ENCODE results near the gene KLF13.

KLF13 gene

DNA sequence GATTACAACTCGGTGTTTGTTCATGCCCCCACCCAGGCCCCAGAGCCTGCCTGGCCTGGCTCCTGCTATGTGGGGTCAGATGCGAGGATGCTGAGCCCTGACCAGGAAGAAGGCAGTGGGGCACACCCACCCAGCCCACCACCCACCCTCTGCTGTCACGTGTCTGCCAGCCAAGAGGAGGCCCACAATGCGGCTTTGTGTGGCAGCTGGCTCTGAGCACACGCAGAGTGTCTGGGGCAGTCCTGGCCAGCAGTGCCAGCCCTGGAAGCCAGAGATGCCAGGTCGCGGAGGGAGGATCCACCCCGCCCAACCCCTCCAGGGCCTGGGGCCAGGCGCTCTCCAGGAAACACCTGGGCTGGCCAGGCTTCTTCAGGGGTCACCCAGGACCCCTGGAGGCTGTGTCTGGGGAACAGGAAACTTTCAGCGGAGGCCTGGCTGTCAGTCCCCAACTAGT is 26.4 kb upstream of the KLF13 start:
- DNase-seq (ENCODE audit: low spot score), result no peak

DNA sequence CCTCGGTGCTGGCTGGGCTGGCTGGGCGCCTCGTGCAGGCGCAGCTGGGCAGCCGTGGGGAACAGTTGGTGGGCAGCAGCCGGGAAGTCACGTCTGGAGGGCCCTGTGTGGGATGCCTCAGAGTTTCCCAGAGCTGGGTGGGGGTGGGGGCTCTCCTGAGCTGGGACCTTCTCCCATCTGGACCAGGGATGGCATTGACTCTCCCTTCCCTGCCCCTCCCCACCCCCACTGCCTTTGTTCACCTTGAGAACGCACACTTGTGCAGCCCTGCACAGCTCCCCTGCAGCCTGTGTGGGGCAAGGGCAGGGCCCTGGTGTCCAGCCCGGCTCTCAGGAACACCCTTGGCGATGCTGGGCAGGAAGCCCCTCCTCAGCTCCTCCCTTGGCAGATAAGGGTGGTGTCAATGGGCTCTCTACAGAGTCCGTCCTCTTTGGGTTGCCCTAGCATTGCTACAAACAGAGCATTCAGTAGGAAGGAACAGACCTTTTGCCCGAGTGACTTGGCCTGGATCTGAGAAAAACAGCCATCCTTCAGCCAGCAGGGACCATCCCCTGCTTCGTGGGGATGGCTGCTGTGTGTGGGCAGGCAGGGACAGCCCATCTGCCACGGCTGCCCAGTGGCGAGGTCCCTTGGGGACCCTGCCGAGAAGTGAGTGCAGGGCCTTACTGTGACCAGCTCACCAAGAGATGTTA is 25.5 kb upstream of the KLF13 start:
- DNase-seq (ENCODE audit: low spot score), result no peak

DNA sequence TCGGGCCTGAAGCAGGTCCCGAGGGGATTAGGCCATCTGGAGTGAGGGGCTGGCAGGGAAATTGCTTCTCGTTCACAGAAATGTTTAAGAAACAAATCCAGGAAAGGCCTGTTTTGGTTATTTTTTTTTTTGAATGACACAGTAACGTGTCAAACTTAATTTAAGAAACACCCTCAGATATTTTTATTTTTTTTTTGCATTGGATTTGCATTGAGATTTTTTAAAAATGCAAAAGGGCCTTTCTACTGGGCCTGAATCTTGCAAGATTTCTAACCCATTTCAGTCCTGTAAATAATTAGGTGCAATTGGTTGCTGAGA is 25.0 kb upstream of the KLF13 start:
- DNase-seq (ENCODE audit: low spot score), result no peak

DNA sequence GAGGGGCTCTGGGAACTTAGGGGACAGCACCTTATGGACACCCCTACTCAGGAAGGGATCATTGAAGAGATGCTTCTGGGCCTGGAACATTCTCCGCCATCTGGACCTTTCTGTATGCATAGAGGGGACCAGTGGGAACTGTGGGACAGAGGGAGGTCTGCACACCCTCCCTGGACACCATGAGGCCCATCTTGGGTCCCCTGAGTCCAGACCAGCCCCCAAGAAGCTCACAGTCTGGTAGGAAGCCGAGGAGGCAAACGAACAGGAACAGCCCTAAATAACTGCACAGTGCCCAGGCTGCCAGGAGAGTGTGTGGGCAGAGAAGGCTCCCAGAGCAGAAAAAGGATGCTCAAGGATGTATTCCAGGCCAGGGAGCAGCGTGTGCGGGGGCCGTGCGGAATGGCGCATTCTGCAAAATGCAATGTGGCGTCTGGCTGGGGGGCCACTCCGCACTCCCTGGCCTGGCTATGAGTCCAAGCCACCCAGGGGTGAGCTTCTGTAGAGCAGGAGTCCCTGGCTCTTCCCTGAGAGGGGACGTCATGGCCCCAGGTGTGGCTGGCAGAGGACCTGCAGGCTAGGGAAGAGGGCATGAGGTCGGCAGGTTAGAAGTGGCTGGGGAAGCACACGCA is 24.5 kb upstream of the KLF13 start:
- no peak for DNase-seq (ENCODE audit: low spot score)

DNA sequence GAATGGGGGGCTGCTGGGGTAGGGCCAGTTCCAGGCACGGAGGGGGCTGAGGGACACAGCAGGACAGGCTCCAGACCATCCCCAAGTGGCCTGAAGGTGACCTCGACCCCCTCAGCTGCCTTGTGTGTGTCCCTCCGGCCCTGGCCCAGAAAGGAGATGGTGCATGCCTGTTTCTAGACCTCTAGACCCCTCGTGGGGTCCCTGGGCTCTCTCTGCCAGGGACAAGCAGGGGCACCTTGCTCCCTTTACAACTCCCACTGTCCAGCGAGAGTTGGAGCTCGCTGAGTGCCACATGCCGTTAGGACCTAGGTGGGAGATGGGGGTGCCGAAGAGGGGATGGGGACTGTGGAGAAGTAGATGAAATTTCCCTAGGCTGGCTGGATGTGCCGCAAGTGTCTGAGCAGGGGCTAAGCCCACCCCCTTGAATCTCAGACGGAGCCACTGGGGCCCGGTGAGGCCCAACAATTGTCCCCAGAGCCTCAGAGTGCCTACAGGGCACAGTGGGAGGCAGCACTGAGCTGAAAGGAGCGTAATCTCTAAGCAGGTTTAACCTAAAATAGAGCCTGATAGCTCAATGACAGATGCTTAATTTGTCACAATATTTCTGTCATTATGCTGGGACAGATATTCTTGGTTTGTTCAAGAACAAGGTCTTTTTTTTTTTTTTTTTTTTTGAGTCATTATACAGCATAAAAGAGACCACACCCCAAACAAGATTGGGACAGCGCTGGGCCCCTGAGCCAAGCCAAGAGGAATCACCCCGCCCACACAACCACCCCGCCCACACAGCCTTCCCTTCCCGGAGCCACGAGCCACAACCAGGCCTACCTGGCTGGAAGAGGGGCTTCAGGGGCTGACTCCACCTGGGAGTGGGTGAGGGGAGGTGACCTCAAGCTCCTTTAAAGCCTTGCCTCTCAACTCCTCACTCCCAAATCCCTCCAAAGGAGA is 23.6 kb upstream of the KLF13 start:
- no peak for DNase-seq (ENCODE audit: low spot score)

DNA sequence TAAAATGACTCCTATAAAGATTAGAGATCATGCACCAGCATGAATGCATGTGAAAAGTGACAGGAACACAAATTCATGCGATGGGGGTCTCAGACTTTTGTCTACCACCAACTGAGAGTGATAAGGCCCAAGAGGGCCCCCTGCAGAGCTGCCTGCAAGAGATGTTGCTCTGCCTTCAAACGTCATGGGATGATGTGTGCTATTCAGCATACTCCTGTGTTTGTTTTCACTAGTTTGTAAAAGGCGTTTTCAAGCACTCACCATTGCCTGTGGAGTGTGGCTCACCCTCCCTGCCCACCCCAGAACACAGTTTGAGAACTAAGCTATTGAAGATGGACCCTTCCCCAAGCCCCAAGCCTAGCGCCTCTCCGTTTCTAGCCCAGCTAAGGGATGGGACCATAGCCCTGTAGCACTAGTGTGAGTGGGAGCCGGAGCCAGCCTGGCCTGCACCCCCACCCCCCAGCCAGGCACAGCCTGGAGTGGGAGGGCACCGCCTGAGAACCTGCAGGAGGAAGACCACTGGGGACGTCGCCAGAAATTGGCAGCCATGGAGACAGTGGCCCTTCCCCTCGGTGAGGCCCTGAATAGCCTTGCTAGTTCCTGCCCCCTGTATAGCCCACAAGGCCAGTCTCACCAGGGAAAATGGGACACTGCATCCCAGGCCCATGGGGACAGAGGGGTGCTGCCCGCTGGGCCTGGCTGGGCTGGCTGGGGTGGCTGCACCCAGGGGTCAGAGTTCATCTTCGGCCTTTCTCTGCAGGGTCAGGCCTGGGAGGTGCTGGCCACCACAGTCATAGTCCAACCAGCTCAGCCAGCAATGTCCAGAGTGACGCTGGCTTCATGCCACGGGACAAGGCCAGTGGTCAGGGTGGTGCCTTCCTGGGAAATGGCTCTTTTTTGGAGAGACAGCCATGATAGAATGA is 22.6 kb upstream of the KLF13 start:
- DNase-seq (ENCODE audit: low spot score), result no peak

DNA sequence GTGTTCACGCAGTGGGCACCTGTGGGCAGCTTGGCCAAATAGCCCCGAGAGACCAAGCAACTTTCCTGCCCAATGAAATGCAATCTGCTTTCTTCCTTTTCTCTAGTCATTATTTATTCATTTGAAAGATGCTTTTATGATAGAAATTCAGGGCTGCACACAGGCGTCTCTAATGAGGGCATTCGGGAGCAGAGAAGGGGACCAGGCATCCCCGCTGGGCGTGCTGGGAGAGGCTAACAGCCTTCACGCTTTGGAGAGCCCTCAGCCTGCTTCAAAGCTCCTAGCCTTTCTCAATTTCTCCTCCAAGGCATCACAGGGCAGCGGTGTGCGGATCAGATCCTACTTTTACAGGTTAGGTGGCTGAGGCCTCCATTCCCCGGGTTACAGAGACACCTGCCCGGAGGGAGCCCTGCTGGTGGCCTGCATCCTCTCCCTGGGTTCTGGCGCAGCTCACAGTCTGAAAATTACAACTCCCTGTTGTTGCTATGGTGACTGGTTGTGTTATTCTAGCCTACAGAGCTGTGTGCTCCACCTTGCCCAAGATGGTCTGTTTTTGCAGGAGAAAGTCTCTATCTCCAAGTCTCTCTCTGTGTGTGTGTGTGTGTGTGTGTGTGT is 21.8 kb upstream of the KLF13 start:
- no peak for DNase-seq (ENCODE audit: low spot score)

DNA sequence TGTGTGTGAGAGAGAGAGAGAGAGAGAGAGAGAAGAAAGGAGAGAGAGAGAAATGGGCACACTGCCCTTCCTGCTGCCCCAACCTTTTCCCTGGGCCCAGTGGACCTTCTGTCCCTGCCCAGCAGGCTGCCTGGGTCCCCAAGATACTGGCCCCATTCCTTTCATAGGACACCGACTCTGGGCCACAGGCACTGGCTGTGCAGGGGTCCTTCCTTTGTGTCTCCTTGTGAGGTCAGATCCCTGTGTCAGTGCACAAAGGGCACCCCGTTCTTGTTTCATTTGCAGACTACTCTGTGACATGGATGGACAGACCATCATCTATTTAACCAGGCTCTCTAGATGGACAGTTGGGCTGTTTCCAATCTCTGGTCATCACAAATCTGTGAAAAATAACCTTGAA is 21.3 kb upstream of the KLF13 start:
- no peak for DNase-seq (ENCODE audit: low spot score)

DNA sequence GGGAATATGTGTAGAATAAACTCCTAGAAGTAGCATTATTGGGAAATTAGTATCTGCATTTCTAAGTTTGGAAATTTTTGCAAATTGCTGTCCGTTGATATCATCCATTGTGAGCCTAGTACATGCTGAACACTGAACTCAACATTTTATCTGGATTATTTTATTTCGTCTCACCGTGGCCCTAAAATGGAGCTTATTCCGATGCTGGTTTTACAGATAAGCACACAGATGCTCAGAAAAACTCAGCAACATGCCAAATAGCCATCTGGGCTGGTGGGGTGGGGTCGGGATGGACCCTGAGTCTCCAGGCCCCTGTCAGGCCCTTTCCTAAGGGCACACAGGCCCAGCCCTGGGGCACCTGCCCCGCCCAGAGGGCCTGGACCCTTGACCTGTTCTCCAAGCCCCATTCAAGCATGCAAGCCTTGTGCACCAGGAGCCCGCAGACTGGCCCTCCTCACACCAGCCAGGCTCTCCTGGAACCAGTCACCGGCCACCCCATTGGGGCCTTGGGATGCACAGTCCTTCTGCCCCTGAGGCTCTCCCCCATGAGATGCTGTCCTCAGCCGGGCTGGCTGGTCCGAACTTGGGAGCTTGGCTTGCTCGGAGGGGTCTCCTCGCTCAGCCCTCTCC is 20.7 kb upstream of the KLF13 start:
- no peak for DNase-seq (ENCODE audit: low spot score)

DNA sequence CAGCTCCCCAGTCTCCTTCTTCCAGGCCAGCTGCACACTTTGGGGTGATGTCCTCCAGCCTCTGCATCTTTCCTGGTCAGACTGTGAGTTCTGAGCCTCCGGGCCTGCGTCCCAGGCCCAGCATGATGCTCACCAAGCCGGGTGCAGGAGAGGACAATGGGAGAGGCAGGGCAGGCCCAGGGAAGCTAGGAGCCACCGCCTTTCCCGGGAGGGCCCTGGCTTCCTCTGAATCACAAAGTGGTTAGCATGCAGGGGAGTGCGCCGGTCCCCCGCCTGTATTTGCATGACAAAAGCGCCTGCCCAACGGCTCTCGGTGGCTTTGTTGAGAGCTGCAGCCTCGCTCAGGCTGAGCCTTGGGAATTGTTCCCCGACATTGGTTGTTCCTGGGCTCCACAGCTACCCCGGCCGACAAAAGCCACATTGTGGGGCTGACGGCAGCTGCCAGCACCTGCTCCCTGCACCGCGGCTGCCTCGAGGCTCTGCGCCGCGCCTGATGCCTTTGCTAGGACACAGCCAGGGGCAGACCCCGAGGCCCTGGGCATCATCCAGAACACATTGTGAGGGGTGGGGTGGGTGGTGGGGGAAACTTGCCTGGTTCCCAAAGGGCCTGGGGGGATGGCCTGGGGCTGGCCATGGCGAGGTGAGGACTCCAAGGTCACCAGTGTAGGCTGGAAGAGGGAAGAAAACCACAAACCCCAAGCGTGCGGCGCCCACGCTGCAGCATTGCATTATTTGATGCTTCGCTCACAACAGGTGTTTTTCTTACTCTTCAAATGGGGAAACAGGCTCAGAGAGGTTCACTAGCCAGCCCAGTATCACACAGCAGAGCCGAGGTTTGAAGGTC is 20.0 kb upstream of the KLF13 start:
- DNase-seq (ENCODE audit: low spot score), result no peak

DNA sequence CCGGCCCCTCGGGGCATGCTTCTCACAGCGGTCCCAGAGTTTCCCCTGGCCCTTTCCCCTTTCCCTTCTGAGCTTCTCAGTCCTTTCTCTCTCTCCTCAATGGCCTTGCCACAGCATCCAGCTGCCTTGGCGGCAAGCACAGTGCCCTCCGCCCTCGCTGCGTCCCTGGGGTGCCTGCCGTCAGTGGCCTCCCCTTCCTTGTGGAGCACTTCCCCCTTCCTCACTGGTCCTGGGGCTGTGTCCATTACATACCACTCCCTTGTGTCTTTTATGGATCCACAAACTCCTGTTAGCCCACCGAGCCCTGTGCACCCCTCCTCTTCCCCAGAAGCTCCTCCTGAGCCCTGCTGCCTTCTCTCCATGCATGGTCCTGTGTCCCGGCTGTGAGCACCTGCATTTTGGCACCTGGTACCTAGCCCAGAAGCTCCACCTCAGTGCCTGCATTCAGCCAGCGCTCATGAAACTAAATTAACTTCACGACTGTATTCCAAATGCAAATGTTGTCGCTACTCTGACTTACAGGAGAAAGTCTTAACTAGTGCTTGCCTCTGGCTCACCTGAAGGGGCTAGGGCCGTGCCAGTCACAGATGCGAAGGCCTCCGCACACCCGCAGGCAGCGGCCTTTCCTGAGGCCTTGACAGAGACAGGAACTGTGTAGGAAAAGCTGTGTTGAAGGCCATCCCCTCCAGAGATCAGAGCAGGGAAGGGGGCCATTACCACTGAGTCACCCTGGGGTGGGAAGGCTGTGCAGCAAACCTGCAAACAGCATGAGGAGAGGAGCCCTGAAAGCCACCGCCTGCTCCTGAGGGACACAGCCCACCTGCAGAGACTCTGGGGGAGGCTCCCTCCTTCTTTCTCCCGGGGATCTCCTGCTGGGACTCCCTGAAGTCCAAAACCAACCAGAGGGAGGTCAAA is 19.1 kb upstream of the KLF13 start:
- DNase-seq (ENCODE audit: low spot score), result no peak

DNA sequence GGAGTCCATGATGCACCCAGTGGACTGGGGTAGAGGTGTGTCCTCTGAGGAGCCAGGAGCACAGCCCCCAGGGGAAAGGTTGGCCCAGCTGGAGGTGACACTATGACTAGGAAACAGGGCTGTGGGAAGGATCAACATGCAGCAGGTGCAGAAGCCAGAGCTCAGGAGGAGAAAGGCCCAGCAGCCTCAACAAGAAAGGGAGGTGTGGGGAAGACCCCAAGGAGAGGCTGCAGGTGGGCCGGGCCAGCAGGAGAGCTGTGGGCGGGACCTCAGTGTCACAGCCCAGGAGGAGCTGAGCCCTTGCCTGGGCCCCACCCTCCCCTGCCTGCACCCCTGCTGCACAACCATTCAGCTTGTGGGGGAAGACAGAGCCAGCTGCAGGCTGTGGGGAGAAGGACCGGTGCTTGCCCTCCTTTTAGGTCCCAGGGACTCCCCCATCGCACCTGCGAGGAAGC is 18.4 kb upstream of the KLF13 start:
- DNase-seq (ENCODE audit: low spot score), result no peak

DNA sequence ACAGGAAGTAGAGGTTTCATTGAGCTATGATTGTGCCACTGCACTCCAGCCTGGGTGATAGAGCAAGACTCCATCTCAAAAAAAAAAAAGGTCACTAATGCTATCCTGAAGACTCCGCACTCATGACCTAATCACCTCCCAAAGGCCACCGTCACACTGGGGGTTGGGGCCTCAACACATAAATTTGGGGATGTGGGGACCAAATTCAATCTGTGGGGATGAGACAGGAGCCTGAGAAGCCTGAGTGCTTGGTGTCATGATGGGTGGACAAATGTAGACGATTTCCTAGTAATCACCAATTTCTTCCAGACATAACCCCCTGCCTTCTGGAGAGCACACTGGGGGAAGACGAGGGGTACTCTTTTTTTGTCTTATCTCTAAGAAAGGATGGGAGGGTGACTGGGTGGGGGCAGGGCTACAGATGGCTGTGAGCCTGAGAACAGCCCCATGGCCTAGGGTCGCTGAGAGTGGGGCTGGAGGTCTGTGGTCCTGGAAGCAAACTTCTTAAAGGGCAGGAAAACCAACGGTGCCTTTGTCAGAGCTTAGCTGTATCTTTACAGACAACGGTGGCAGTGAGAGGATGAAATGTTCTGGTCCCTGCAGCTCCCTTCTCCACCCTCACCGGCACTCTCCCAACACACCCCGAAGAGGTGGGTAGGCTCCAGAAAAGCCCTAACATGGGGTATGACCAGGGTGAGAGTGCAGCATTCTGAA is 16.6 kb upstream of the KLF13 start:
- no peak for DNase-seq (ENCODE audit: low spot score)

DNA sequence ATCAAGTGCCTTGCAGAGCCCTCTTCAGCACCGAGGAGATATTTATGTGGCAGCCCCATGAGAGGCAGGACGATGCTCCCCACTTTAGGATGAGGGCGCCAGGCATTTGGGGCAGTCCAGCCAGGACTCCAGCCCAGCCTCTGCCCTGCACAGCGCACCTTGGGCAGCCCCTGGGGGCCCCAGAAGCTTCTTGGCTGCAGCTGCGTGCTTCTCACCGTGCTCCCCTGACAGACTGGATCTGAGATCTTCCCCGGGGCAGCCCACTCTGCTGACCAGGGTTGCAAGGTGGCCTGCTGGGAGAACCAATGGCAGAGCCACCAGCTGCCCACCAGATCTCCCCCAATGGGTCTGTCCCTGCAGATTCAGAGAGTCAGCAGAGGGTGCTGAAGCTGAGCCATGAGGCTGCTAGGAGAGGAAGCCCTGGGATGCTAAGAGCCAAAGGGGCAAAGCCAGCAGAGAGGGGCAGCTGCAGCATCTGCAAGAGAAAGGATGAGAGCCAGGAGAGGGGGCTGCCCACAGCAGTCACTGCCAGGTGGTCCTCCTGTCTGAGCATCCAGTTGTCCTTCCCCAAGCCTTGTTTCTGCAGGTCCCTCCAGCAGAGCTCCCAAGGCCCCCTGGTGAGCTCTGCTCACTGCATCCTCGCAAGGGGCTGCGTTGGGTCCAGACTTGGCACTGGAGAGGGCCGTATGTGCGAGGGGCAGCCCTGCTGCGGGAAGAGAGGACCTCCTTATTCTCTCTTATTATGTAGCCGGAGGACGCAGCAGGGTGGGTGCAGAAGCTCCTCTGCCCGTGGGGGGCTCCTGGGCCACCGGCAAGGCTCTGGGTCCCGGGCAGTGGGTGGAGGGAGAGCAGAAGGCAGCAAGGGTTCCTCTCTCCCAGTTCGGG is 14.7 kb upstream of the KLF13 start:
- no peak for DNase-seq (ENCODE audit: low spot score)

DNA sequence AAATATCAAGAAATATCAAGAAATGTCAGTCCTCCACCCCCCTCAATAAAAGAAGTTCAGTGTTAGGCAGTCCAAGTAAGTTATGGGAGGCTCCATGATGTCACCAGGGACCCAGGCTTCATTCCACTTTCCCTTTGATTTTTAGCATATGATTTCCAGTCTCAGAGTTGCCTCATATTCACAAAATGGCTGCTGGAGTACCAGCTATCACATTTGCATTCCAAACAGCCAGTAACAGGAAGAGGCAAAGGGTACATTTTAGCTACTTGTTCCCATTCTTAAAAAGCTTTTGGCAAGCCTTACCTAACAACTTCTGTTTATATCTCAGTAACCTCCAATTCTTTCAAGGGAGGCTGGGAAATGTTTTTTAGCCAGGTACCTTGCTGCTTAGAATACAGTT is 13.4 kb upstream of the KLF13 start:
- DNase-seq (ENCODE audit: low spot score), result no peak

DNA sequence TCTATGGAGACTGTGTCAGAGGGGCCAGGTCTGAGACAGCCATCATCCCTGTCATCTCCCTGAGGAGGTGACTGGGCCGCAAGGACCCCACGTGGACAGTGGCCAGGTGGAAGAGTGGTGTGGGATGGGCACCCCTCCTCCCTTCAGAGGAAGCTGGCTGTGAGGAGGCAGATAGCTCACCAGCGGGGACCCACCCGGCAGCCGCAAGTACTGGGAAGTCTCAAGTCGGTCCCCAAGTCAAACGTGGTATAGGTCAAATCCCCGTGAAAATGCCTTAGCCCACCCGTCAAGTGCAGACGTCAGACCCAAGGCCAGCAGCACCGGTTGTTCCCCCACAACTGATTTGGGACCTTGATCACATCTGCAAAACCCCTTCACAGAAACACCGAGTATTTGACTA is 12.3 kb upstream of the KLF13 start:
- DNase-seq (ENCODE audit: low spot score), result no peak

DNA sequence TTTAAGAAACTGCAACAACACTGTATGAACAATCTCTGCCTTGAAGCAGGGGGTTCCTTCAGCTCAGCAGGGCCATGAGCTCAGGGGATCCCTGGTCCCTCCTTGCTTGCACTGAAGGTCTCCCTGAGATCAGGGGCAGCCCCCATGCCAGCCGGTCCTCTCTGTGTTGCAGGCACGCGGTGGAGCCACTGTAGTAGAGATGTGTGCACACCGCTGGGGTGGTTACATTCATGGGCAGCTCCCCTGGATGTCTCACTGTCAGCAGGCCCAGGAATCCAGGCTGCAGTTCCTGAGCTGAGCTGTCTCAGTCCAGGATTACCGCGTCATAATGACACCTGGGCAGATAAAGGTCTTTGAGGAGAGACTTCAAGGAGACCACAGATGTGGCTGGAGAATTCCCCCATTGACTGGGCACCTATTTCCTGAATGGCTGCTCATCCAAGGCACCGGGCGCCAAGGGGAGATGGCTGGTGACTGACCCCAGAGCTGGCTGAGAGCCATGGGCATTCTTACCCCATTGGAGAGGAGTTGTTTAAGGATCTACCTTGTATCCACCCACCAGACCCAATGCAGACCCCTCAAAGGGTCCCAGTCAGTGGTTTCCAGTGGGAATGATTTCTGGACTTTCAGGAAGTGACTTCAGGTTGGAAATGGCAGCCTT is 10.4 kb upstream of the KLF13 start:
- no peak for DNase-seq (ENCODE audit: low spot score)
